ENCODE data around the gene CACNA1B.

The CACNA1B gene

DNA sequence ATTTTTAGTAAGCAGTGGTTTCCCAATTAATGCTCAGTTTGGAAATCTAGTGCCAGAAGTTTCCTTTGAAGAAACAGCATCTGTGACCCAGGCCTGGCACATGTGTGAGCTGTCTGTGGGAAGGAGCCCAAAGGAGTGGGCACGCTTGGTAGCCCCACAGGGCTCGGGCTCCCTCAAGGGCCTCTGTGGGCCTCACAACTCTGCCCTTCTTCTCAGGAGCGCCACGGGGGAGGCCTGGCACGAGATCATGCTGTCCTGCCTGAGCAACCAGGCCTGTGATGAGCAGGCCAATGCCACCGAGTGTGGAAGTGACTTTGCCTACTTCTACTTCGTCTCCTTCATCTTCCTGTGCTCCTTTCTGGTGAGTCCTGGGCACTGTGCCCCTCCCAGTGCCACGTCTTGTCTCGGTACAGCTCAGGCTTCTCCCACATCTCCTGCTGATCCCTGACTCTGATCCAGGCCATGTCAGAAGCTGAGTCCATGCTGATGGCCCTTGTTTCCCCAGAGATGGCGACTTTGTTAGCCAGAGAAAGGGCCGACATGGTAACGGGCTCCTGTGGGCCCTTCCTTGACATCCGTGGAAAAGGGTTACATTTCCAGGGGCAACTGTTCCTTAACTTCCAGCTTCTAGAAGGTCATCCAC is 200.4 kb downstream of the CACNA1B start:
- no peak for DNase-seq (ENCODE audit: low read depth in 1 of 2, low spot score in 1 of 2)
- H3K27ac ChIP-seq (replicated peaks), result no peak overlapping the region

DNA sequence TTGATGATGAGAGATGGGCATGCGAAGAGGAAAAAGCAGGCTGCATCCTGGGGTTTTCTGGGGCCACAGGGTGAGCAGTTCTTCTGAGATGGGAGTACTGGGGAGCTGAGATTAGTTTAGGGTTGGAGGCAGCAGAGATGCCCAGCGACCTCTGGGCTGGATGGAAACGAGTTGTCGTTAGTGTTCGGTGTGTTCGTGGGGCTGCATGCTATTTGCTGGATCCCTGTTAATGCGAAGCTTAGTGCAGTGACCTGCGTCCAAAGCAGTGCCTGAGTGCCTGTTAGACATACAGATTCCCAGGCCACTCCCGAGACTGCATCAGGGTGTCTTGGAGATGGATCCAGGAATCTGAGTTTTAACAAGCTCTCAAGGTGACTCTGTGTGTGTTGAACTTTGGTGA is 201.3 kb downstream of the CACNA1B start:
- TF ChIP-seq, protein P1, sequence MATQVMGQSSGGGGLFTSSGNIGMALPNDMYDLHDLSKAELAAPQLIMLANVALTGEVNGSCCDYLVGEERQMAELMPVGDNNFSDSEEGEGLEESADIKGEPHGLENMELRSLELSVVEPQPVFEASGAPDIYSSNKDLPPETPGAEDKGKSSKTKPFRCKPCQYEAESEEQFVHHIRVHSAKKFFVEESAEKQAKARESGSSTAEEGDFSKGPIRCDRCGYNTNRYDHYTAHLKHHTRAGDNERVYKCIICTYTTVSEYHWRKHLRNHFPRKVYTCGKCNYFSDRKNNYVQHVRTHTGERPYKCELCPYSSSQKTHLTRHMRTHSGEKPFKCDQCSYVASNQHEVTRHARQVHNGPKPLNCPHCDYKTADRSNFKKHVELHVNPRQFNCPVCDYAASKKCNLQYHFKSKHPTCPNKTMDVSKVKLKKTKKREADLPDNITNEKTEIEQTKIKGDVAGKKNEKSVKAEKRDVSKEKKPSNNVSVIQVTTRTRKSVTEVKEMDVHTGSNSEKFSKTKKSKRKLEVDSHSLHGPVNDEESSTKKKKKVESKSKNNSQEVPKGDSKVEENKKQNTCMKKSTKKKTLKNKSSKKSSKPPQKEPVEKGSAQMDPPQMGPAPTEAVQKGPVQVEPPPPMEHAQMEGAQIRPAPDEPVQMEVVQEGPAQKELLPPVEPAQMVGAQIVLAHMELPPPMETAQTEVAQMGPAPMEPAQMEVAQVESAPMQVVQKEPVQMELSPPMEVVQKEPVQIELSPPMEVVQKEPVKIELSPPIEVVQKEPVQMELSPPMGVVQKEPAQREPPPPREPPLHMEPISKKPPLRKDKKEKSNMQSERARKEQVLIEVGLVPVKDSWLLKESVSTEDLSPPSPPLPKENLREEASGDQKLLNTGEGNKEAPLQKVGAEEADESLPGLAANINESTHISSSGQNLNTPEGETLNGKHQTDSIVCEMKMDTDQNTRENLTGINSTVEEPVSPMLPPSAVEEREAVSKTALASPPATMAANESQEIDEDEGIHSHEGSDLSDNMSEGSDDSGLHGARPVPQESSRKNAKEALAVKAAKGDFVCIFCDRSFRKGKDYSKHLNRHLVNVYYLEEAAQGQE (IDR thresholded peaks at IDR 0.05; ENCODE audit: insufficient replicate concordance, low read depth), result no peak
- TF ChIP-seq POLR2AphosphoS5 (IDR thresholded peaks at IDR 0.05; ENCODE audit: low read depth) (no peak), GABPA (IDR thresholded peaks at IDR 0.05; ENCODE audit: low read depth) (no peak), SPI1 (IDR thresholded peaks at IDR 0.05; ENCODE audit: borderline replicate concordance, low read depth) (no peak)
- TF ChIP-seq, protein P2, sequence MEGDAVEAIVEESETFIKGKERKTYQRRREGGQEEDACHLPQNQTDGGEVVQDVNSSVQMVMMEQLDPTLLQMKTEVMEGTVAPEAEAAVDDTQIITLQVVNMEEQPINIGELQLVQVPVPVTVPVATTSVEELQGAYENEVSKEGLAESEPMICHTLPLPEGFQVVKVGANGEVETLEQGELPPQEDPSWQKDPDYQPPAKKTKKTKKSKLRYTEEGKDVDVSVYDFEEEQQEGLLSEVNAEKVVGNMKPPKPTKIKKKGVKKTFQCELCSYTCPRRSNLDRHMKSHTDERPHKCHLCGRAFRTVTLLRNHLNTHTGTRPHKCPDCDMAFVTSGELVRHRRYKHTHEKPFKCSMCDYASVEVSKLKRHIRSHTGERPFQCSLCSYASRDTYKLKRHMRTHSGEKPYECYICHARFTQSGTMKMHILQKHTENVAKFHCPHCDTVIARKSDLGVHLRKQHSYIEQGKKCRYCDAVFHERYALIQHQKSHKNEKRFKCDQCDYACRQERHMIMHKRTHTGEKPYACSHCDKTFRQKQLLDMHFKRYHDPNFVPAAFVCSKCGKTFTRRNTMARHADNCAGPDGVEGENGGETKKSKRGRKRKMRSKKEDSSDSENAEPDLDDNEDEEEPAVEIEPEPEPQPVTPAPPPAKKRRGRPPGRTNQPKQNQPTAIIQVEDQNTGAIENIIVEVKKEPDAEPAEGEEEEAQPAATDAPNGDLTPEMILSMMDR (IDR thresholded peaks at IDR 0.05; ENCODE audit: insufficient read depth, low read length), result no peak
- Histone ChIP-seq H3K27me3 (ENCODE audit: insufficient read depth, poor library complexity, severe bottlenecking) (no peaks in the 10 kb centered on the region), H3K27ac (replicated peaks) (no peak overlapping the region), H3K4me3 (replicated peaks; ENCODE audit: insufficient read depth, low read length) (no peak overlapping the region)
- DNase-seq (ENCODE audit: low read depth in 1 of 2, low spot score in 1 of 2), result no peak

More for the DNA sequence above, 200.4 kb downstream of the CACNA1B start:
- TF ChIP-seq GABPA (IDR thresholded peaks at IDR 0.05; ENCODE audit: low read depth), result no peak
- no peak for TF ChIP-seq SPI1 (IDR thresholded peaks at IDR 0.05; ENCODE audit: borderline replicate concordance, low read depth)
- TF ChIP-seq, protein P2 (IDR thresholded peaks at IDR 0.05; ENCODE audit: insufficient read depth, low read length), result no peak
- TF ChIP-seq POLR2AphosphoS5 (IDR thresholded peaks at IDR 0.05; ENCODE audit: low read depth), result no peak
- TF ChIP-seq, protein P1 (IDR thresholded peaks at IDR 0.05; ENCODE audit: insufficient replicate concordance, low read depth), result no peak
- no peaks in the 10 kb centered on the region for H3K27me3 ChIP-seq (ENCODE audit: insufficient read depth, poor library complexity, severe bottlenecking)
- H3K4me3 ChIP-seq (replicated peaks; ENCODE audit: insufficient read depth, low read length), result no peak overlapping the region

DNA sequence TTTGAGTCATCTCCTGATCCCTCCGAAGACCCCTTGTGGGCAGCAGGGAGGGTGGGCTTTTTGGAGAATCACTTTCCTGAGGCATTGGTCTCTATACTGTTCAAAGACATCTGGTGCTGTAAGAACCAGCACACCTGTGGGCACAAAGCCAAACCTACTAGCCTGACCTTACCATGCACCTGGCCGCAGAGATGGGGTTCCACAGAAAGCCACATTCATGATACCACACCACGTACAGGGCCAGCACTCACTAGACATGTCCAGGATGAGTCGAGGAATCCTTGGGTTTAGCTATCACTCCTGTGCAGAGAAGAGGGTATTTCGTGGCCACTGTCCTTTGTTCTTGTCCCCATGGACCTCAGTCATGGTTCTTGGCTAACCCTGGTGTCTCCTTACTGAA is 203.4 kb downstream of the CACNA1B start:
- H3K4me3 ChIP-seq (replicated peaks; ENCODE audit: insufficient read depth, low read length), result no peak overlapping the region
- DNase-seq (ENCODE audit: low read depth in 1 of 2, low spot score in 1 of 2), result no peak
- TF ChIP-seq POLR2AphosphoS5 (IDR thresholded peaks at IDR 0.05; ENCODE audit: low read depth) (no peak), SPI1 (IDR thresholded peaks at IDR 0.05; ENCODE audit: borderline replicate concordance, low read depth) (no peak), GABPA (IDR thresholded peaks at IDR 0.05; ENCODE audit: low read depth) (no peak)
- TF ChIP-seq, protein P2 (IDR thresholded peaks at IDR 0.05; ENCODE audit: insufficient read depth, low read length), result no peak
- TF ChIP-seq, protein P1 (IDR thresholded peaks at IDR 0.05; ENCODE audit: insufficient replicate concordance, low read depth), result no peak
- no peaks in the 10 kb centered on the region for H3K27me3 ChIP-seq (ENCODE audit: insufficient read depth, poor library complexity, severe bottlenecking)
- H3K27ac ChIP-seq (replicated peaks), result no peak overlapping the region
